Measurements from ENCODE around the gene FAM20A.
"Not testable (repeated sequence)": the region's sequence is repeated elsewhere in the genome, so short reads cannot be mapped to it uniquely, and the experiment has no call there.

Gene FAM20A

DNA sequence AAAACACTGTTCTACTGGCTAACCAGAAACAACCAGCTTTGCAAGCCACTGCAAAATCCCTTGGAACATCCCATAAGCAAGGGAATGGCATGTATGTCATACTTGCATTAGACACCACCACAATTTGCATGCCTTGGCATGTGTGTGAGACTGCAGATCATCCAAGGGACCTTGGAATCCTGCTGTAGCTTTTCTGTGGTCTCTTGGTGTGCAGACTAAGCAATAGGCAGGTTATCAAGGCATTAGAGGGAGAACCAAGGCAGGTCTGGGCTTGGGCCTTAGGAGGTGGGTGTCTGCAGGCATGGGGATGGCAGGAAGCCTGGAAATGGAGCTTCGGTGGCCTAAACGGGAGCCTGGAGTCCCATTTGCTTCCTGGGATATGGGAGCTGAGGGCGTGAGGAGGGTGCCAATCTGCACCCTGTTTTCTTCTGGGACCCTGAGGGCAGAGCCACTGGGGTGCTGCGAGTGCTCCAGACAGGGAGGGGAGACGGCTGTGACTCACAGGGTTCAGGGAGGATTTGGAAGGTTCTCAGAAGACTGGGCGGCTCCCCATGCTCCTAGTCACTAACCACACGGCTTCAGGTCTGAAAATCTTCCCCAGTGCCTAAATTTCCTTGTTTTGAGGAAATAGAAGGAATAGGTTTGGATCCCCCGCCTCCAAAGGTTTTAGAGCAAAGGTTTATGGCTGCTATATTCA is 36.6 kb downstream of the FAM20A start:
- DNase-seq: no peak

DNA sequence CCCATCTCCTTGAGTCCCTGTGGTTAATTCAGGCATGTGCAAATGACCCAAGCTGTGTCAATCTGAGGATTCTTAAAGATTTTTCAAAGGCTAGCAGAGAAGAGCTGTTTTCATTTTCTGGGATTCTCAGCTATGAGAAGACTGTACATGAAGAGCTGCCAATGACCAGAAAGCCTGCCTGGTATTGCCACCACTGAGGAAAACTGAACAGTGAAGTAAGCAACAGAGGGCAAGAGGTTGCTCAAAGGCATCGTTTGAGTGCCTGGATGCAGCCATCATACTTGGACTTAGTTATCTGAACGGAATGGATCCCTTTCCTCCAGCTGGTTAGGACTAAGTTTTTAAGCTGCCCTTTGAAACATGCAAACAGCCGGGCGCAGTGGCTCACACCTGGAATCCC is 38.4 kb downstream of the FAM20A start:
- DNase-seq: no peak

- no peak for DNase-seq
These were observed 40.0 kb downstream of the FAM20A start for GRCh38 chr17:68560966-68561720.

DNA sequence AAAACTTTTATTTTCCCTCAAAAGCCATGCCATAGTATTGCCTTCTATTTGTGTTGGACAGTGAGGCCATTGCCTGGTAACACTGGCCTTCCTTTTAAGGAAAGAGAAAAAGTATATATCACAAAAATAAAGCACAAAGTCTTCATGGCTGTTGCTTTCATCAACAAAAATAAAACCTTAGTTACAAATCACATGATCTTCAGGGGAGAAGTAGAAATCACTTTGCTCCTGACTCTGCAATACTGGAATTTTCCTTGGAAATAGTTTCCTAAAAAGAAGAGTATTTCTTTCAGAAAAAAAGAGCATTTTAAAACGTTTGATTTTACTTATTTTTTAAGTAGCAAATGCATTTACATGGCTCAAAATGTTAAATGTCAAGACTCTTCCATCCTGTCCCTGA is 41.9 kb downstream of the FAM20A start:
- no peak for DNase-seq

DNA sequence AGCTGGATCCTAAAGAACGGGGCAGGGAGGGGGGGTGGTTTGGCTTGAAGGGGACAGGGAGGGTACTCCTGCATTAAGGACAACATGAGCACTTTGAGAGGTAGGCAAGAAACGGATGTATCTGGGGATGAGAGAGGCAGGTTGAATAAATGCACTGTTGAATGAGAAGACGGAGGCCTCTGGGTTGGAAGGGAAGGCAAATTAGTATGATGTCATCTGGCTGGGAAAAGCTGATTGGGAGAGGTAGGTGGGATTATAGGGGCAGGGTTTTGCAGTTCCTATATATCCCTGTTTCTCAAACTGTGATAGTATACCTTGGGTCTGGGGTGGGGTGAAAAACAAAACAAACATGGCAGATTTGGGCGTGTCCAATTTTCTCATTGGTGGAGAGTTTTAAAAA is 44.6 kb downstream of the FAM20A start:
- DNase-seq: no peak

DNA sequence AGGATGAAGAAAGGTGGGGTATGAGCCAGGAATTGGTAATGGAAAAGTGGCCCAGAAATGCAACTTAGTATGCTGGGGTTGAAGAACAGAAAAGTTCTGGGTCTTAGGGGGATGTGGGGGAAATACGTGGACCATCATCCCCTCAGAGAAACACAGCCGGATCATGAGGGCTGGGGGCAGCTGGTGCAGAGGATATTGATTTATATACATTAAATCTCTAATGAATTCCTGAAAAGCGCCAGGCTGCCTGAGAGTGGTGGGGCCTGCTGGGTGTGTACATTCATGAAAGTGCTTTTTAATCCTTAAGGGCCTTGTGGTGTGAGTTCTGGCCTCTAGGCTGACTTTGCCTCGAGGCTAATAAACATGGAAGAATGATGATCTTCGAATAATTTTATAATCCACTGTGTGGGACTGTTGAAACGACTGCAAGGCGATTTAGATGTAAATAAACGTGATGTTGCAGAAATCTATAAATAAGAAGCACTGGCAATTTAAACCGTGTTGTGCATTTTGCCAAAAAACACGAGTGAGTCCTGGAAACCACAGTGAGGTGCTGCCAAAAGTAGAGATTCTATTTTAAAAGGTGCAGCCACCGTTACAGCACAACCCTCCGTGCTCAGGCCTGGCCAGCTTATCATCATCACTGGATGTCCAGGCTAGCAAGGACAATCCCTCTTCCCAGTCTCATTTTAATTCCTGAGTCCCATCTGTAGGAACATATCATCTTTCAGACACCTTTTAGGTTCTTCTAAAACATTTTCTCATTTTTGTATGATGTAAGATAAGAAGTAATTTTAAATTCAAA is 56.9 kb downstream of the FAM20A start:
- no peak for DNase-seq

- DNase-seq: no peak
These were observed 58.3 kb downstream of the FAM20A start for GRCh38 chr17:68542698-68543463.

DNA sequence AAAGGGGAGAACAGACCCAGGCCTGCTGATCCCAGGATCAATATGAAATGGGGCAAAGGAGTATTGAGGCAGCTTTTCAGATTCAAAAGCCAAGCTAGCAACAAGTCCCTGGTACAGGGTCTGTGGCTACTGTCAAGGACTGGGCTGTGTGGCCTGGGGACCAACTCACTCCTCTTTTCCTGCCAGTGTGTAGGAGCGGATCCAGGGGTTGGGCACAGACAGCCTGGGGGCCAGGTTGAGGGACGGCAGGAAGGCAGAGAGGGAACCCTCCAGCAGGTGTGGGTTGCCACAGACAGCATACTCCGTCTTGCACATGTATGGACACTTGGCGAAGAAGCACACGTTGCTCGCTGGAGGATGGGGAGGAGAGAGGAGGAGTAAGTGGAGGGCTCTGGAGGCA is 59.4 kb downstream of the FAM20A start:
- DNase-seq: no peak

DNA sequence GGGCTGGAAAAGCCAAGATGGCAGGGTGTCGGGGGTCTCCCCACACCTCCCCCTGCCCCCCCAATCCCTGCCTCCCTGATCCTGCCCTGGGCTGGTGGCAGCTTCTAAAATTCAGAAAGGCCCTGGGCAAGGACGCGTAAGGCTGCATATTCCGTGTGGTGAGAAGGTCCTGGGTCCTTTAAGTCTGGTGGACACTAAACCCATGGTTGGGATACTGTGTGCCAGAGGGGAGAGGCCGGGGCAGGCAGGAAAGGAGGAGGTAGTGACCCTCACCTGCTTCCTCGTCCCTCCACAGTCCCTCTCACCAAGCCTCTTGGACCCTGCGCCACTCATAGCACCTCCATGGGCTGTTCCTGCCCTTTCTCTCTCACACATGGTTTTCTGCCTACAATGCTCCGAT is 60.2 kb downstream of the FAM20A start:
- no peak for DNase-seq

- DNase-seq: no peak
These were observed 61.4 kb downstream of the FAM20A start for GRCh38 chr17:68539548-68540467.

DNA sequence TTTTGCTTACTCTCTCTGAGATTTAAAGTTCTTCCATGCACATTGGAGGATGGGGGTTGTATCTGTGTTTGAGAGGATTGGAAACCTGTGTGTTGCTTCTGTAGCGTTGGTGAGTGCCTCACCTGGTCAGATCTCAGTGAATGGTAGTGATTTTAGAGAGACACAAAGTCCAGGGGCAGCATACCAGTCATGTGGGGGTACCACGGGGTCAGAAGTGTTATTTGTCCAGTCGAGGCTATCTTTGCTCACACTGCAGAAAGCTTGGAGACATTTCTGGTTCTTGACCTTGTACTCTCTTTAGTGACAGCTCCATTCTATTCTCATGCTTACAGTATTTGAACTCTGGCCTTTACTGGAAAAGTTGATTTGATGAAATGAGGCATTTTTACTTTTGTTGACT is 65.2 kb downstream of the FAM20A start:
- DNase-seq: no peak

GRCh38 chr17:68534695-68535088 is 66.5 kb downstream of the FAM20A start:
- DNase-seq: no peak

- DNase-seq: no peak
These were observed 67.1 kb downstream of the FAM20A start for GRCh38 chr17:68533887-68534694.

- no peak for DNase-seq
These were observed 68.3 kb downstream of the FAM20A start for GRCh38 chr17:68532826-68533225.

DNA sequence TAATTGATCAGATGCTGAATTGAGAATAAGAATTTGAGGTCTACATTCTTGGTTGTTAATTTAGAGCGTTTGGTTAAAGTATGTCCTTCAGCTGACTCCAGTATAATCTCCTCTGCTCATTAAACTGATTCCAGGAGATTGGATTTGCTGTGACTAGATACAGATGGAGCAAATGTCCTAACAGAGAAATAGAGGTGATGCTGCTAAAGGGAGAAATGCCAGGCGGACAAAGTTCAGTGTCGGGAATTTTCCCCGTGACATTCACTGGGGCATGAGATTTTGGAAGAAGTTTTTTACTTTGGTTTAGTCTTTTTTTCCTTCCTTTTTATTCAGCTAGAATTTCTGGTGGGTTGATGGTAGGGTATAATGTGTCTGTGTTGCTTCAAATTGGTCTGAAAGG is 69.9 kb downstream of the FAM20A start:
- DNase-seq: no peak

GRCh38 chr17:68527314-68527713 is 73.9 kb downstream of the FAM20A start:
- DNase-seq: no peak

- DNase-seq: no peak
These were observed 74.6 kb downstream of the FAM20A start for GRCh38 chr17:68526548-68526947.

DNA sequence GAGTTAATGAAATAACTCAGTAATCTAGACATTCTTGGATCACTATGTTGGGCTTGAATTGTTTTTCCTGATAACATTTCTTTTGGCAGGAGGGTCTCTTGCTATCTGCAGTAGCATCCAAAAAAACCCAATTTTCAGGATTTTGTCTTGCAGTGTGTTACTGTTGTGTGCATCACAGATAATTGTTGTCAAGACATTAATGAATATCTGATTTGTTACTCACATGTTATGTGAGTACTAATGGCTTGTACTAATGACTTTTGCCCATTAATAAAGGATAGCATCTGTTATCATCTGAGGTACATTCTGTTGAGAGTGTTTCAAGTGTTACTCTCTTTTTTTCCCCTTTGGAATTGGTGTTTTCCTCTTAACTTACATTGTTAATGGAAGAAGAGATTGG is 78.9 kb downstream of the FAM20A start:
- no peak for DNase-seq

- no peak for DNase-seq
These were observed 81.3 kb downstream of the FAM20A start for GRCh38 chr17:68519911-68520310.

DNA sequence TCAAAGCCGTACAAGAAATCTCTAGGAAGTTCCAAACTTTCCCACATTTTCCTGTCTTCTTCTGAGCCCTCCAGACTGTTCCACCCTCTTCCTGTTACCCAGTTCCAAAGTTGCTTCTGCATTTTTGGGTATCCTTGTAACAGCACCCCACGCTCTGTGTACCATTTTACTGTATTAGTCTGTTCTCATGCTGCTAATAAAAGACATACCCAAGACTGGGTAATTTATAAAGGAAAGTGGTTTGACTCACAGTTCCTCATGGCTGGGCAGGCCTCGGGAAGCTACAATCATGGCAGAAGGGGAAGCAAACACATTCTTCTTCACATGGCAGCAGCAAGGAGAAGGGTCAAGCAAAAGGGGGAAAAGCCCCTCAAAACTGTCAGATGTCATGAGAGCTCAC is 82.1 kb downstream of the FAM20A start:
- DNase-seq: not testable (repeated sequence)

All from NCI-H1105 treated with DMSO at 0.1 percent for 48 hours (cell line).